Activated CD4-positive, alpha-beta T cell treated with anti-CD3 and anti-CD28 coated beads for 48 hours (primary cell): ENCODE measurements around the gene TPBG.

Experiments
- DNase-seq: peaks from one replicate; pipeline ENCODE4 v3.0.0-alpha.2; 2020

TPBG gene, protein sequence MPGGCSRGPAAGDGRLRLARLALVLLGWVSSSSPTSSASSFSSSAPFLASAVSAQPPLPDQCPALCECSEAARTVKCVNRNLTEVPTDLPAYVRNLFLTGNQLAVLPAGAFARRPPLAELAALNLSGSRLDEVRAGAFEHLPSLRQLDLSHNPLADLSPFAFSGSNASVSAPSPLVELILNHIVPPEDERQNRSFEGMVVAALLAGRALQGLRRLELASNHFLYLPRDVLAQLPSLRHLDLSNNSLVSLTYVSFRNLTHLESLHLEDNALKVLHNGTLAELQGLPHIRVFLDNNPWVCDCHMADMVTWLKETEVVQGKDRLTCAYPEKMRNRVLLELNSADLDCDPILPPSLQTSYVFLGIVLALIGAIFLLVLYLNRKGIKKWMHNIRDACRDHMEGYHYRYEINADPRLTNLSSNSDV

GRCh38 chr6:82363428-82364086 is at the start of gene TPBG:
TSS of gene TPBG (plus strand) at chr6:82363817. CDS start at chr6:82364962, 1,145 bp downstream.
- DNase-seq = peak; percentile 20

- DNase-seq = no peak
Observed at GRCh38 chr6:82322386-82322785, 41.2 kb upstream of the TPBG start.

GRCh38 chr6:82329766-82330165 is 33.9 kb upstream of the TPBG start:
- no peak for DNase-seq

- no peak for DNase-seq
Observed at GRCh38 chr6:82330171-82330804, 33.3 kb upstream of the TPBG start.

DNA sequence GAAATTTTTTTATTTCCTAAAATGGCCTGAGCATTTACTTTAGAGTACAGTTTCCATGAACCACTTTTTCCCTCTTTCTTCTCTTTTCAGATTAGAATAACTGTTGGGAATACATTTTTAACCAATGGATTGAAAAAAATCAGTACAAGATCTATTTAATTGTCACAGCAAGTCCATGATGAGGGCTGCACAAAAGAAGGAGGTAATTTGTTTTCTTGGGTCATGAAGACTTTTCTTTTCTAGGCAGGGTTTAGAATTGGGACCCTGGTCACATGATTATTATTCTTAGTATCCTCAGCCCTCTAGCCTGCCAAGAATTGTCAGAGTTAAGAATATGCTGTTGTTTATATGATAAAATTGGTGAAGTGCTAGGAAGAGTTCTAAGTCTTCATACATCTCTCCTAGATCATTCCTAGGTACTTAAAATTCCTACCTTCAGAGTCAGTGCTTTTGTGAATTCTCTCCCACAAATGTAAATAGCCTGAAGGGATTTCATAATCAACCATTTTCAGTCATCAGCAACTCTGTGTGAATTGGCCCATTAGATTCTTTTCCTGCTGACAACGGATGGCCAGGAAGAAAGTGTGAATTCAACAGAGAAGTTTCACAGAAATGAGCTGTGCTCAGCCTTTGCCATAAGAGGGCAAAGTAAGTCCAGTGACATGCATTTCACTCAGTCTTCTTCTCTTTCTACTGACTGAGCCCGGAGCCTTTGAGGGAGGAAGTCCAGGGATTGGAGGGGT is 32.4 kb upstream of the TPBG start:
- no peak for DNase-seq

- no peak for DNase-seq
Observed at GRCh38 chr6:82333781-82334180, 29.8 kb upstream of the TPBG start.

DNA sequence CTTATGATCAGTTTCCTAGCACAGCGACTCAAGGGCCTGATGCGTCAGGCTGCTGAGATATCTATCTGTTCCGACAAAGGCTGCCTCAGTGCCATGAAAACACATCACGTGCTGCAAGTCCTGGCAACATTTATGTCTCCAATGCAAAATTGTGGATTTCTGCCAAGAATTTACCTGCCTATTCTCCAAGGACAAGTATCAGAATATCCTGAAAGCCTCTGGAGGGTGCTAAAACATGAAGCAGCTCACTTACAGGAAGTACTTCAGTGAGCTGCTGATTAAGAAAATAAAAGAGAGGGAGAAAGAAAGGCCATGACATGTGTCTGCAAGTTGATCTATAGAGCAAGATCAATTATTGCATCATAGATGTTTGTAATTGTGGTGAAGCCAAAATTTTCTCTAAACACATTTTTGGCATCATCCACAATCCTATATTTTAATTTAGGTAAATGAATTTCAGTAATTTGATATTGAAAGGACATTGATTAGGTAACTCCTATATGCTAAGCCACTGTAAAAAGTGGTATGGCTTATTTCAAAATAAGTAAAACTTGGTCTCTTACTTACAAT is 25.8 kb upstream of the TPBG start:
- no peak for DNase-seq

DNA sequence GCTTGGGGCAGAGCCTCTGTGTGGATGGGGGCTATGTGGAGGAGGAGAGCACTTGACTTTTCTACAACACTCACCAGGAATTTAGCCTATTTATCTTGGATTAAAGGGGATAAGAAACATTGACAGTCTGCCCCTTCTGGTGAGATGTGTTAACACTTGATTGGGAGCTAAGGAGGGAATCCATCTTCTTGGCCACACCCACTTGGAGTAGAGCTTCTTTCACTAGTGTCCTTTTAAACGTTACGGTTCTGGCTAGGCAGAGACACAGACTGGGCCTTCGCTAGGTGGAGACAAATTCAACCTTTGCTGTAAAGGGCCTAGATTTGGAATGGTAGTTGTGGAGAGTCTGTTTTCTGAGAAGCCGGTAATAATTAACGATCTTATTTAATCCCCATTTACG is 15.5 kb upstream of the TPBG start:
- no peak for DNase-seq

DNA sequence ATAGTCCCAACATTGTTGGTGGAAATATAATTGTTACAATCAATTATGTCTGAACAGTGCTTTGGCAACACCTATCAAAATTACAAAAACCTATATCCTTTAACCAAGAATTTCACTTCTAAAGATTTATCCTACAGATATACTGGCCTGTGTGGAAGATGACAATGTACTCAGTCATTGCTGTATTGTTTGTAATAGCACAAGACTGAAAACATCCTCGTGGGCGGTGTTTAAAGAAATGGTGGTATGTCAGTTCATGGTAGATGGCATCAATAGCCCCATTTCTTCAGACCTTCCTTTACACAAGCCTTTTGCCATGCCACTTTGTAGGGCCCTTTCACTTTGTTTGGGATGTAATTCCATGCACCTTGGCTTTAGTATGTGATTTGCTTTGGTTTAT is 9.8 kb upstream of the TPBG start:
- DNase-seq = no peak

DNA sequence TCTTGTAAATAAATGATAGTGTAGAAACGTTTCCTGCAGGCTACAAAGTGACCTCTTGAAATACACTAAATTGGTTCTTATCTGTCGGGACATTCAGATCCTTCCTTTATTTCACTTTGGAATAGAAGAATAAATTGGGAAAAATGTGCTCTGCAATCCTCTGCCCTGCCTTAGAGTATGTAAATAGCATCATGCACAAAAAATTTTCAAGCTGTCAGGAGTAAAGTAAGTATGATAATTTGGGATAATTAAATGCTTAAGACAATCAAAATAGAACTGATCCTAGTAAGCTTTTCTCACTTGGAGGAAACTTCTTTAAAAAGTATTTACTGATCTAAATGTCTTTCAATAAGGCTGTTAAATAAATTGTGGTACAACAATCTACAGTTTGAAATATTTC is 3.1 kb upstream of the TPBG start:
- no peak for DNase-seq

GRCh38 chr6:82361631-82362030 is 2.0 kb upstream of the TPBG start:
- no peak for DNase-seq

DNA sequence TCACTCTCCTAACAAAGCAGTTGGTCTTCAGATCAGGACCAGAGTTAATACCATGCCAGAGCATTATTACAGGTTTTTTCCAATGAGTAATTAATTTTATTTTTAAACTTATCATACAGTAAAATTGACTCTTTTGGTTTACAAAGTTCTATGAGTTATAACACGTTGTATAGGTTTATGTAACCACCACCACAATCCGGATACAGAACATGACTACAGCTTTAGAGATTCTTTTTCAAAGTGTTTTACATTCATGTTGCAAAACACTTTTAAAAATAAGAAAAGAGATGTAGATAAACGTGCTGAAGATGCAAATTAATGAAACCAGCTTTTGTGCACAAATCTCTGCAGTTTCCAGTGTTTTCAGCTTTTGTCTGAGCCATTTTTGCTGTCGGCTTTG is 1.5 kb upstream of the TPBG start:
- no peak for DNase-seq

- no peak for DNase-seq
Observed at GRCh38 chr6:82362878-82363427, 664 bp upstream of the TPBG start.

DNA sequence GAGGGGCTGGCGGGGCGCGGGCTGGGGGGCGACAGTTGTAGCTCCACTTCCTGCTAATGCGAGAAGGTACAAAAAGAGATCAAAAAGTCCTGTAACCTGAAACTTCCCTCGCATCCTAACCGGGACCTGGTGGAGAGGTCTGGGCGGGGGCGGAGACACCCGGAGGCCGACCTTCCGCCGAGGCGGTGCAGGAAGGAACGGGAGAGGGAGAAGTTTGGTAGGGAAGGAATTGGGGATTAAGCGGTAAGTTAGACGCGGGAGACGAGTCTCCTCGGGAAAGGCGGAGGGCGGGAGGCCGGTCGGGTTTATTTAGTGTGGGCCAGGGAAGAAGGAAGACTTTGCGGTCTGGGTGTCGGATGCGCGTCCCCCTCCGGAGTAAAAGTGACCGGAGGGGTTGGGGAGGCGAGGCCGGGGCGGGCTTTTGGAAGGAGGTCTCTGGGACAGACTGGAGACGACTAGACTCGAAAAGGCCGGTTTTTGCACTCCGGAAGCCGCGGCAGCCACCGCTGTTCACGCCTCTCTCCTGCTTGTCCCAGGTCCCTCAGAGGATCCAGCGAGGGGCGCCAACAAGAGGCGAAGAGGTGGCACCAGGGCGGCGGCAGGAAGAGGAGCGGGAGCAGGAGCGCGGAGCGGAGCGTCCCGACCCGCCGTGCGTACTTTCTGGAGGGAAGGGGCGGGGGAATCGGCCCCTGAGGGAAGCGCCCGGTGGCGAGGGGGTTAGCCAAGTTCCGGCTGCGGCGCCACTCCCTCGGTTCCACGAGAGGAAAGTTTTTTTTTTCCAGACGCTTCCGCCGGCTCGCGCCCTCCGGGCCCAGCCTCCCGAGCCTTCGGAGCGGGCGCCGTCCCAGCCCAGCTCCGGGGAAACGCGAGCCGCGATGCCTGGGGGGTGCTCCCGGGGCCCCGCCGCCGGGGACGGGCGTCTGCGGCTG is 734 bp downstream of the TPBG start:
- peak; percentile 12 for DNase-seq

- peak; percentile 7 for DNase-seq
Observed at GRCh38 chr6:82365016-82365795, 1.6 kb downstream of the TPBG start.

DNA sequence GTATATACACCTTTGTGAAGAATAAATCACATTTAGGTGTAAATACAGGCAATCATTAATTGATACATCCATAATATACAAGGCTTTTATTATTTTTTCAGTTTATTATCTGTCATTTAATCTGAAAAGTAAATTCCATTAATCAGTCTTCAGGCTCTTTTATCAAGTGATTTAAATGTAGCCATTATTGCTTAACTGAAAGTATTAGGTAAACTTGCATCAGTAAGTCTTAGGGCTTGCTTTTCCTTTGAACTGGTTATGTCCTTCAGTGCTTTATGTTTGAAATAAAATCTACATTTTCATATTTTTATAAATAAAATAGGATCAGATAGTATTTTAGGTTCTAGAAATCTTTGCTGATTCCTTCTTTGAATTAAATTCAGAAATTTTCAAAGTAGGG is 4.1 kb downstream of the TPBG start:
- DNase-seq = no peak

DNA sequence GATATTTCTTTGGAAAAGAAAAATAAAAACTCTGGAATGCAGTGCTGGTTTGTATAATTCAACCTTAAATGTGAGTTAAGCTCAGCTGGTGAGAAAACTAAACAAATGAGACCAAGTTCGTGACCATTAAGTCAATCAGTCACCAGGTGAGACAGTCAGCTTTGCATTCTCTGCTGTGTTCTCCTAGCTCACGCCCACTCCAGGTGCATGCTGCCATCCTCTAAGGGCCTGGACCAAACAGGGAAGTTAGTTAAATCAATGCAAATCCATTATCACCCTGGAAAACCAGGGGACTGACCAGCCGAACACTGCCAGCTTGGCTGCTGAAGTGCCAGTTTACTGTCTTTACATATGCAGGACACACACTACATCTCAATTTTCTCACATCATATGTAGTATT is 7.2 kb downstream of the TPBG start:
- no peak for DNase-seq

GRCh38 chr6:82371799-82372546 is 8.4 kb downstream of the TPBG start:
- DNase-seq = no peak

- no peak for DNase-seq
Observed at GRCh38 chr6:82372656-82373055, 9.0 kb downstream of the TPBG start.

DNA sequence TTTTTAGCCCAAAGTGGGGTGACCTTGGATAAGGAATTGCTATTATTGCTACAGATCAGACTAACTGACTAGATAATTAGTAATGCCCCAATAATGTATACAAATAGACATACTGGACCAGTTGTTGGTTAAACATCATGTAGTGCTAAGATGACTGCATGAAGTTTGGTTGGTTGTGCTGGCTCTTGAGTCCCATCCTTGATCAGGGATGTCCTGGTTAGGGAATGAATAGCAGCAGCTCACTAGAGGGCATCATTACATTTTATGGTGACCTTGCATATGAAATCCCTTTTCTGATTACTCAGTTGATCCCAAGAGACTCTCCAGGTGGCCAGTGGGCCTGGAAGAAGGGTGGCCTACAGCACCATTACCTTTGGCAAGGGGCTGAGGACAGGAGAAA is 10.9 kb downstream of the TPBG start:
- DNase-seq = no peak
